HepG2 (cell line): ENCODE measurements around the gene NT5C3B. TPM values are rescaled to one million over a fixed set of nuclear protein-coding genes. Genes with fewer than 3 reads are reported as not detected.
A peak's percentile ranks its signal among the peaks of the same experiment; 100 is the strongest.

Experiments used
- DMTF1 ChIP-seq: sonication (generic); formaldehyde crosslinking; IDR thresholded peaks from 2 replicates; pipeline ENCODE4 v1.4.0; 2020; ENCODE audit warnings: mild to moderate bottlenecking, missing genetic modification reagents
- HOMEZ ChIP-seq: IDR thresholded peaks from 2 replicates; pipeline ENCODE4 v1.6.1; 2016; ENCODE audit warnings: low read depth
- PAXIP1 ChIP-seq: sonication (generic); formaldehyde crosslinking; conservative IDR thresholded peaks from 2 replicates; pipeline ENCODE4 v1.4.0; 2020; ENCODE audit warnings: mild to moderate bottlenecking, missing genetic modification reagents, moderate library complexity
- PLSCR1 ChIP-seq: sonication (generic); formaldehyde crosslinking; IDR thresholded peaks from 2 replicates; pipeline ENCODE4 v1.5.0; 2020; ENCODE audit warnings: missing genetic modification reagents, mild to moderate bottlenecking, borderline replicate concordance
- STAT5B ChIP-seq: sonication (generic); formaldehyde crosslinking; IDR thresholded peaks from 2 replicates; pipeline ENCODE4 v1.4.0; 2020; ENCODE audit warnings: missing genetic modification reagents
- TGIF2 ChIP-seq: IDR thresholded peaks from 2 replicates; pipeline ENCODE4 v1.6.1; 2016; ENCODE audit warnings: control low read depth, missing compliant biosample characterization
- ZBTB26 ChIP-seq: IDR thresholded peaks from 2 replicates; pipeline ENCODE4 v1.6.1; 2016; ENCODE audit warnings: missing compliant biosample characterization, missing genetic modification reagents, borderline replicate concordance
- ZKSCAN8 ChIP-seq: IDR thresholded peaks from 2 replicates; pipeline ENCODE4 v1.6.1; 2016; ENCODE audit warnings: borderline replicate concordance, missing genetic modification reagents, missing compliant biosample characterization
- ZNF142 ChIP-seq: sonication (generic); formaldehyde crosslinking; IDR thresholded peaks from 2 replicates; pipeline ENCODE4 v1.4.0; 2020; ENCODE audit warnings: missing genetic modification reagents
- ZNF282 ChIP-seq: fragments of 450-650 bp; IDR thresholded peaks from 2 replicates; pipeline ENCODE4 v1.6.1; 2018; ENCODE audit not compliant: partially characterized antibody
- ZNF576 ChIP-seq: sonication (generic); formaldehyde crosslinking; IDR thresholded peaks from 2 replicates; pipeline ENCODE4 v1.4.0; 2020; ENCODE audit warnings: mild to moderate bottlenecking, missing genetic modification reagents
- polyA plus RNA-seq, 8 experiments: library from polyadenylated mRNA; depleted of rRNA in 3 of 8; stranded (reverse) in 7 of 8; unstranded in 1 of 8; fragments of >200 nt; fragmentation: Illumina TruSeq in 4 of 8; extraction: Trizol in 4 of 8; gene quantifications; 2 replicates each; pipeline versions ENCODE4 v1.2.1 to v1.2.3, GENCODE V29; 2011 to 2016; ENCODE audit warnings: low read depth in 4 of 8, missing spikeins in 1 of 8, mixed read lengths in 1 of 8; ENCODE audit not compliant: insufficient read depth in 1 of 8
- total RNA-seq, 5 experiments: library from RNA; depleted of rRNA; stranded (reverse); fragments of >200 nt; fragmentation: Illumina TruSeq; extraction: Trizol; gene quantifications; 2 replicates each; pipeline ENCODE4 v1.2.3, GENCODE V29; 2016; ENCODE audit warnings: low read depth in 1 of 5

NT5C3B gene
- total and polyA plus RNA-seq, 2 of the 13 experiments (the other 11 are each of a cell fraction or from before 2014, with no cell fraction given), result 104 to 126 TPM

- TF ChIP-seq DMTF1, result no peak
- peak; percentile 96 for TF ChIP-seq ZNF142 (CRISPR knock-in tag)
- no peak for TF ChIP-seq HOMEZ
- no peak for TF ChIP-seq PLSCR1 (CRISPR knock-in tag)
- peak; percentile 49; the same call in 1 of the 2 replicates for TF ChIP-seq TGIF2 (CRISPR knock-in tag)
- no peak for TF ChIP-seq ZNF576 (CRISPR knock-in tag)
- no peak for TF ChIP-seq PAXIP1 (CRISPR knock-in tag)
- no peak for TF ChIP-seq ZKSCAN8 (CRISPR knock-in tag)
- TF ChIP-seq ZBTB26 (CRISPR knock-in tag), result 0 out of 2 replicates have a peak, but pooled peaks have one; percentile 6
- peak; percentile 10; the same call in 1 of the 2 replicates for TF ChIP-seq STAT5B (CRISPR knock-in tag)
- no peak for TF ChIP-seq ZNF282
Measured at GRCh38 chr17:41811549-41812380, 24.3 kb downstream of the NT5C3B start, which contains the start of gene P3H4 (continued).
